ENCODE measurements around the gene PTPRQ.

The PTPRQ gene

GRCh38 chr12:80512781-80513180 is 68.7 kb downstream of the PTPRQ start:
- no peak overlapping the region for H3K4me3 ChIP-seq (ENCODE audit: low read depth, low read length)
- TF ChIP-seq, protein P1, sequence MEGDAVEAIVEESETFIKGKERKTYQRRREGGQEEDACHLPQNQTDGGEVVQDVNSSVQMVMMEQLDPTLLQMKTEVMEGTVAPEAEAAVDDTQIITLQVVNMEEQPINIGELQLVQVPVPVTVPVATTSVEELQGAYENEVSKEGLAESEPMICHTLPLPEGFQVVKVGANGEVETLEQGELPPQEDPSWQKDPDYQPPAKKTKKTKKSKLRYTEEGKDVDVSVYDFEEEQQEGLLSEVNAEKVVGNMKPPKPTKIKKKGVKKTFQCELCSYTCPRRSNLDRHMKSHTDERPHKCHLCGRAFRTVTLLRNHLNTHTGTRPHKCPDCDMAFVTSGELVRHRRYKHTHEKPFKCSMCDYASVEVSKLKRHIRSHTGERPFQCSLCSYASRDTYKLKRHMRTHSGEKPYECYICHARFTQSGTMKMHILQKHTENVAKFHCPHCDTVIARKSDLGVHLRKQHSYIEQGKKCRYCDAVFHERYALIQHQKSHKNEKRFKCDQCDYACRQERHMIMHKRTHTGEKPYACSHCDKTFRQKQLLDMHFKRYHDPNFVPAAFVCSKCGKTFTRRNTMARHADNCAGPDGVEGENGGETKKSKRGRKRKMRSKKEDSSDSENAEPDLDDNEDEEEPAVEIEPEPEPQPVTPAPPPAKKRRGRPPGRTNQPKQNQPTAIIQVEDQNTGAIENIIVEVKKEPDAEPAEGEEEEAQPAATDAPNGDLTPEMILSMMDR (IDR thresholded peaks at IDR 0.05; ENCODE audit: insufficient read depth, low read depth, low read length, missing control alignments) = no peak
- no peak for DNase-seq (ENCODE audit: low read depth)

DNA sequence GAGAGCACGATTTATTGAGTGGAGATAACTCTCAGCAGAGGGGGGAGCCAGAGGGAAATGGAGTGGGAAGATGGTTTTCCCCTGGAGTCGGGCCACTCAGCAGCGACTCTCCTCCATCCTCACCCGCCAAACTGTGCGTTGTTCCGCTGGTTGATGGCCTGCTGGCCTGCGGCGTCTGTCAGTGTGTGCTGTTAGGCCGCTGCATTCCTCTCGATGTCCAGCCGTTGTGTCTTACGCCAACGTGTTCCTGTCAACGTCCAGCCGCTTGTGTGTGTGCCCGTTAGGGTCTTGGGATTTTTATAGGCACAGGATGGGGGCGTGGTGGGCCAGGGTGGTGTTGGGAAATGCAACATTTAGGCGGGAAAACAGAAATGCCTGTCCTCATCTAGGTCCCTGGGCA is 69.2 kb downstream of the PTPRQ start:
- no peak for DNase-seq (ENCODE audit: low read depth)
- TF ChIP-seq, protein P1 (IDR thresholded peaks at IDR 0.05; ENCODE audit: insufficient read depth, low read depth, low read length, missing control alignments) = no peak
- H3K4me3 ChIP-seq (ENCODE audit: low read depth, low read length) = no peak overlapping the region

DNA sequence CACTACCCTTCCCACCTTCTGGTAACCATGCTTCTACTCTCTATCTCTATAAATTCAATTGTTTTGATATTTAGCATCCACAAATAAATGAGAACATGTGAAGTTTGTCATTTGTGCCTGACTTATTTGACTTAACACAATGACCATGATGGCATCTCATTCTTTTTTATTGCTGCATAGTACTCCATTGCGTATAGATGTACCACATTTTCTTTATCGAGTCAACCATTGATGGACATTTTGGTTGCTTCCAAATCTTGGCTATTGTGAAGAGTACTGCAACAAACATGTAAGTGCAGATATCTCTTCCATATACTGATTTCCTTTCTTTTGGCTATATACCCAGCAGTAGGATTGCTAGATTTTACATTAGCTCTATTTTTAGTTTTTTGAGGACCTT is 73.6 kb downstream of the PTPRQ start:
- TF ChIP-seq, protein P1 (IDR thresholded peaks at IDR 0.05; ENCODE audit: insufficient read depth, low read depth, low read length, missing control alignments) = no peak
- H3K4me3 ChIP-seq (ENCODE audit: low read depth, low read length) = no peak overlapping the region
- no peak for DNase-seq (ENCODE audit: low read depth)

DNA sequence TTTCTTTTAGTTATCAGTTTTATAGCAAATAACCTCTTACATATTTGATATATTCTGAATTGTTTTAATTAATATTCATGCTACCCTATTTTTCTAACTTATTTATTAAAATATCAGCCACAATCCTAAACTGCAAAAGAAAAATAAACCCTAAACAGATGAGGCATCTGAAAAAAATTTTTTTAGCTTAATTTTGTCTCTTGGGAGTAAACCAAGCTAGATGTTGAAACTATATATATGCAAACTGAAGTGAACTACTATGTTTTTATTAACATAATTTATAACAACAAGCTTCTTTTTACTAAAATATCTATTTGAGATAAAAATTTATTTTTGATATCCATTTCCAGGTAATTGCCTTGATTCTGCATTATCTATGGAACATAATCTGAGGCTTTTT is 87.6 kb downstream of the PTPRQ start:
- TF ChIP-seq, protein P1 (IDR thresholded peaks at IDR 0.05; ENCODE audit: insufficient read depth, low read depth, low read length, missing control alignments) = no peak
- DNase-seq (ENCODE audit: low read depth) = no peak
- no peak overlapping the region for H3K4me3 ChIP-seq (ENCODE audit: low read depth, low read length)

- no peak overlapping the region for H3K4me3 ChIP-seq (ENCODE audit: low read depth, low read length)
- TF ChIP-seq, protein P1 (IDR thresholded peaks at IDR 0.05; ENCODE audit: insufficient read depth, low read depth, low read length, missing control alignments) = no peak
- DNase-seq (ENCODE audit: low read depth) = no peak
Observed at GRCh38 chr12:80539029-80539428, 95.0 kb downstream of the PTPRQ start.

DNA sequence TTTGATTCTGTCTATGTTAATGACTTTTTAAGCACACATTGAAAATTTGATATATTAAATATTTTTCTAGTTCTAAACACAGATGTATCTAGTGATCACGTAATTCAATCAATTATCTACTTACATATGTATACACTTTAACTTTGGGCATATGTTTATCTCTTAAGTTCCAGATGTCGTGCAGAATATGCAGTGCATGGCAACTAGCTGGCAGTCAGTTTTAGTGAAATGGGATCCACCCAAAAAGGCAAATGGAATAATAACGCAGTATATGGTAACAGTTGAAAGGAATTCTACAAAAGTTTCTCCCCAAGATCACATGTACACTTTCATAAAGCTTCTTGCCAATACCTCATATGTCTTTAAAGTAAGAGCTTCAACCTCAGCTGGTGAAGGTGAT is 105.3 kb downstream of the PTPRQ start:
- no peak for DNase-seq (ENCODE audit: low read depth)
- no peak overlapping the region for H3K4me3 ChIP-seq (ENCODE audit: low read depth, low read length)
- TF ChIP-seq, protein P1 (IDR thresholded peaks at IDR 0.05; ENCODE audit: insufficient read depth, low read depth, low read length, missing control alignments) = no peak

GRCh38 chr12:80551897-80552296 is 107.9 kb downstream of the PTPRQ start:
- TF ChIP-seq, protein P1 (IDR thresholded peaks at IDR 0.05; ENCODE audit: insufficient read depth, low read depth, low read length, missing control alignments) = no peak
- H3K4me3 ChIP-seq (ENCODE audit: low read depth, low read length) = no peak overlapping the region
- DNase-seq (ENCODE audit: low read depth) = no peak

Measured in GM12865 (cell line).